SJSA1 (cell line): Measurements from ENCODE around the gene CIAO2B. TPM values are rescaled to one million over a fixed set of nuclear protein-coding genes. Genes with fewer than 3 reads are reported as not detected.
"Not testable (repeated sequence)": the region's sequence is repeated elsewhere in the genome, so short reads cannot be mapped to it uniquely, and the experiment has no call there.

Source experiments
- DNase-seq, 2 experiments: peaks; one replicate each; pipeline ENCODE4 v3.0.0-alpha.2; 2015 to 2020; ENCODE audit warnings: low spot score in 2 of 2, low read depth in 1 of 2
- H3K27ac ChIP-seq: fragments of 250-450 bp; sonication (Bioruptor Pico); 2 replicates; pipeline ENCODE4 v1.5.1; 2020; ENCODE audit warnings: mild to moderate bottlenecking, moderate library complexity
- H3K27me3 ChIP-seq: fragments of 250-450 bp; sonication (Bioruptor Pico); replicated peaks from 2 replicates; pipeline ENCODE4 v1.5.1; 2020; ENCODE audit warnings: mild to moderate bottlenecking, moderate library complexity
- H3K36me3 ChIP-seq: fragments of 250-450 bp; sonication (Bioruptor Pico); 2 replicates; pipeline ENCODE4 v1.5.1; 2020; ENCODE audit warnings: mild to moderate bottlenecking
- H3K4me1 ChIP-seq: fragments of 250-450 bp; sonication (Bioruptor Pico); replicated peaks from 2 replicates; pipeline ENCODE4 v1.6.1; 2021; ENCODE audit warnings: mild to moderate bottlenecking
- H3K4me3 ChIP-seq: fragments of 250-450 bp; sonication (Bioruptor Pico); 2 replicates; pipeline ENCODE4 v1.5.1; 2020; ENCODE audit warnings: mild to moderate bottlenecking
- H3K9me3 ChIP-seq: fragments of 250-450 bp; sonication (Bioruptor Pico); replicated peaks from 2 replicates; pipeline ENCODE4 v1.5.1; 2020; ENCODE audit warnings: mild to moderate bottlenecking
- total RNA-seq: library from RNA; depleted of rRNA; stranded (reverse); fragments of >200 nt; shearing (Covaris generic); gene quantifications from 2 replicates; pipeline ENCODE4 v1.2.3, GENCODE V29; 2014

Gene CIAO2B
- total RNA-seq, 1 experiment from 2014 or later: 149 TPM

DNA sequence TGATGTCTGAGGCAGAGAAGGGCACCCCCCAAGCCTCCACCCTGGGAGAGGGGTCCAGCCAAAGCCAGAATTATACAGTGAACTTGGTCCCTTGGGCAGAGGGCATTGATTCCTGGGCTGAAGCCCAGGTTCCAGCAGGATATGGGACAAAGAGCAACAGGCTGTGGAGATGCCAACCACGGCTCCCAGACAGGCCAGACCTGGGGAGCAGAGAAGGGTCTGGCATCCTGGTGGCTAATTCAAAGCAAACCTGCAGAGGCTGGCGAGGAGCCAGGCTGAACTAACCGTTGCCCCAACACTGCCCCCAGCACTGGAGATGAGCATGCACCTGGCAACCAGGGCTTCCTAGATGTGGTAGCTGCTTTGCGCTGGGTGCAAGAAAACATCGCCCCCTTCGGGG is 29.8 kb upstream of the CIAO2B start:
- H3K27me3 ChIP-seq: no peaks in the 10 kb centered on the region
- H3K36me3 ChIP-seq: no peaks in the 10 kb centered on the region
- no peaks in the 10 kb centered on the region for H3K9me3 ChIP-seq
- no peak for DNase-seq
- no peak overlapping the region for H3K27ac ChIP-seq
- H3K4me3 ChIP-seq: no peak overlapping the region
- no peaks in the 10 kb centered on the region for H3K4me1 ChIP-seq

DNA sequence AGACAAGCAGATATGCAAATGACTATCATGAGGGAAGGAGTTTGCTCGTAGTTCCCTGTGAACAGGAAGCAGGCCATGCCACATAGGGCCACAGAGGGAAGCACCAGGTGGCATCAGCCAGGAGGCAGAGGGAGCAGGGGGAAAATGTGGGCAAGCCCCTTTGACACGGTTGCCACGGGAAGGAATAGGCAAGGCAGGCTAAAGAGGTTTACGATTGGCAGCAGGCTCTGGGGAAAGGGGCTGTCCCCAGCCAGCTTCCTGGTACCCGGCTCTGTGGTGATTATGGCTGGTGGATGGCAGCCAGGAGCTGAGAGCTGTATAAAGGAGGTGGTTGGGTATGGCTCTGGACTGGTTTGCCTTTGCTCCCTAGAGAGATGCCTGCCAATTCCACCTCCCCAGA is 27.7 kb upstream of the CIAO2B start:
- H3K4me3 ChIP-seq: no peak overlapping the region
- H3K9me3 ChIP-seq: no peaks in the 10 kb centered on the region
- no peaks in the 10 kb centered on the region for H3K36me3 ChIP-seq
- no peak for DNase-seq
- H3K27me3 ChIP-seq: no peaks in the 10 kb centered on the region
- H3K4me1 ChIP-seq: no peaks in the 10 kb centered on the region
- no peak overlapping the region for H3K27ac ChIP-seq

DNA sequence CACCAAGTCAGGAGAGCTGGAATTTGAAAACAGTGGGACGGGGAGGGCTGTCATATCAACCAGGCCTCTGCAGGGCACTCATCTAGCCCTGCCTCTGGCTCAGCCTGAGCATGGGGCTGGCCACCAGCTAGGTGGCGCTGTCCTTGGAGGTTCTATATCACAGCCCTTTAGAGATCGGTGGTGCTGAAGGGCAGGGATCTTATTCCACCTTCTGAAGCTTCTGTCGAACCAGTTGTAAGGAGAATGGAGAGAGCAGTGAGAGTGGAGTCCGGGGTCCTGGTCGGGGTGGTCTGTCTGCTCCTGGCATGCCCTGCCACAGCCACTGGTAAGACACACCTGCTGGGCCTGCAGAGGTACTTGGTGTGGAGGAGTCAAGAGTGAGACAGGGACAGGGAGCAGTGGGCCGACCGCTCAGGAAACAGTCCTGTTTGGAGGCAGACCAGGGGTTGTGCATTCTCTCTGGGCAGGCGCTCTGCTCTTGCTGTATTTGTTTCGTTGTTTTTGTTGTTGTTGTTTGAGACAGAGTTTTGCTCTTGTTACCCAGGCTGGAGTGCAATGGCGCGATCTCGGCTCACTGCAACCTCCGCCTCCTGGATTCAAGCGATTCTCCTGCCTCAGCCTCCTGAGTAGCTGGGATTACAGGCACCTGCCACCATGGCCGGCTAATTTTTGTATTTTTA is 27.0 kb upstream of the CIAO2B start, which contains the start of gene CES3:
TSS of gene CES3 (plus strand) at position 202 of the 680 bp plus-strand sequence. CDS start at position 244, 42 bp downstream.
- peak; percentile 34 to 67 for DNase-seq
- Histone ChIP-seq H3K36me3 (no peaks in the 10 kb centered on the region), H3K4me3 (no peak within 1 kb of the TSS)

DNA sequence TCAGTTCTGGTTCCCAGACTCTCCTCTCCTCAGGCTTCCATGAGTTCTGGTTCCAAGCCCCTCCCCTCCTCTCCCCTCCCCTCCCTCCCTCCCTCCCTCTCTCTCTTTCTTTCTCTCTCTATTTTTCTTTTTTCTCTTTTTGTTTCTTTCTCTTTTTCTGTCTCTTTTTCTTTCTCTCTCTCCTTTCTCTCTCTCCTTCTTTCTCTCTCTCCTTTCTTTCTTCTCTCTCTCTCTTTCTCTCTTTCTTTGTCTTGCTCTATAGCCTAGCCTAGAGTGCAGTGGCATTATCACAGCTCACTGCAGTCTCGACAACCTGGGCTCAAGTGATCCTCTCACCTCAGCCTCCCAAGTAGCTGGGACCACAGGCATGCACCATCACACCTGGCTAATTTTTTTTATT is 26.1 kb upstream of the CIAO2B start:
- Histone ChIP-seq H3K27ac (no peak overlapping the region), H3K9me3 (no peaks in the 10 kb centered on the region), H3K36me3 (no peaks in the 10 kb centered on the region), H3K27me3 (no peaks in the 10 kb centered on the region), H3K4me1 (no peaks in the 10 kb centered on the region), H3K4me3 (no peak overlapping the region)
- DNase-seq: no peak

More for the DNA sequence above, 27.0 kb upstream of the CIAO2B start, which contains the start of gene CES3:
- Histone ChIP-seq H3K4me1 (no peaks in the 10 kb centered on the region), H3K27me3 (no peaks in the 10 kb centered on the region), H3K9me3 (no peaks in the 10 kb centered on the region), H3K27ac (no peak within 1 kb of the TSS)

DNA sequence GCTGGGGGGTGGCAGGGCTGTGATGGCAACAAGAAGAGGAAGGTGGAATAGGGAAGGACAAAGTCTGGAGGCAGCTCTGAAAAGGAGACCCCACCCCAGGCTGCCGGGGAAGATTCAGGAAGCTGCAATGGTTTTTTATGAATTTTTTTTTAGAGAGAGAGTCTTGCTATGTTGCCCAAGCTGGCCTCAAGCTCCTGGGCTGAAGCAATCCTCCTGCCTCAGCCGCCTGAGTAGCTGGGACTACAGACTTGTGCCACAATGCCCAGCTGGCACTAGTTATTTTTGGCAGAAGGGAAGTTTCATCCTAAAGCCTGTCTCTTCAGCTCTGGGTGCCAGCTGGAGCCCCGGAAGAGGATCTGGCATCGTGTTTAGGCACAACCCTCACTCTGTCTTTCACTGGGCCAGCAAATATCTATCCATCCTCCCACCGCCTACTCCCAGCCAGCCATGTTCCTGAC is 25.5 kb upstream of the CIAO2B start:
- Histone ChIP-seq H3K36me3 (no peaks in the 10 kb centered on the region), H3K27ac (no peak overlapping the region), H3K27me3 (no peaks in the 10 kb centered on the region), H3K4me1 (no peaks in the 10 kb centered on the region), H3K4me3 (no peak overlapping the region), H3K9me3 (no peaks in the 10 kb centered on the region)
- no peak for DNase-seq

DNA sequence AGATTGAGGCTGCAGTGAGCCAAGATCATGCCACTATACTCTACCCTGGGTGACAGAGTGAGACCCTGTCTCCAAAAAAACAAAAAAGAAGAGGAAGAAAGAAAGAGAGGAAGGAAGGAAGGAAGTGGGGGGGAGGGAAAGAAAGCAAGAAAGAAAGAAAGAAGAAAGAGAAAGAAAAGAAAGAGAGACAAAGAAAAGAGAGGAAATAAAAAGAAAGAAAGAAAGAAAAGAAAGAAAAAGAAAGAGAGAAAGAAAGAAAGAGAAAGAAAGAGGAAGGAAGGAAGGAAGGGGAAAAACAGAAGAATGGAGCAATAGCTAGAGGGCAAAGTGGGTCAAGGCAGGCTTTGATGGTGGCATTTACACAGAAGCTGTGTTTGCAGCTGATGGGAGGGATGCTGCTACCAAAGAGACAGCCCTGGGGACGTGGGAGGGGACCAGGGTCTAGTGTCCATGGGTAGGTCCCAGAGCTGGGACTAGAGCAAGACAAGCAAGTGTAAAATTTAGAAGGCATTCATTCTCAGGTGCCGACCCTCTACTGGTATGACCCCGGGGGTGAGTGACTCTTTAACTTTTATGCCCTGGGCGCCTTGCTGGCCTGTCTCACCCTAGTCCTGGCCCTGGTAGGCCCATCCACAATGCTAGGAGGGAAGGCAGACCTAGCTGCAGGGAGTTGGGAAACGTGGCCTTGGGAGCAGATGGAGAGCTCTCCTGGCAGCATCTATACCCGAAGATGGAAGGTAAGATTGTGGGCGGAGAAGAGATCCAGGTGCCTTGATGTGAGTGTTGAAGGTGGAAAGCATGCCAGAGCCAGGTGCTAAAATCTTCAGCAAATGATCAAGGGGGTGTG is 24.9 kb upstream of the CIAO2B start:
- Histone ChIP-seq H3K4me1 (no peaks in the 10 kb centered on the region), H3K36me3 (no peaks in the 10 kb centered on the region), H3K27me3 (no peaks in the 10 kb centered on the region), H3K4me3 (no peak overlapping the region), H3K9me3 (no peaks in the 10 kb centered on the region), H3K27ac (no peak overlapping the region)
- DNase-seq: no peak

DNA sequence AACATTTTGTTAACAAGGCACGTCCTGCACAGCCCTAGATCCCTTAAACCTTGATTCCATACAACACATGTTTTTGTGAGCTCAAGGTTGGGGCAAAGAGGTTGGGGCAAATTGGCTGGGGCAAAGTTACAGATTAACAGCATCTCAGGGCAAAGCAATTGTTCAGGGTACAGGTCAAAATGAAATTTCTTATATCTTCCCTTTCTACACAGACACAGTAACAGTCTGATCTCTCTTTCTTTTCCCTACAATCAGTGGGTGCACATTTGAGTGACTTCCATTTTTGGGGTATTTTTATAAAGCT is 21.9 kb upstream of the CIAO2B start:
- not testable (repeated sequence) for H3K9me3 ChIP-seq, H3K36me3 ChIP-seq, H3K27ac ChIP-seq, DNase-seq, H3K4me1 ChIP-seq, H3K4me3 ChIP-seq, H3K27me3 ChIP-seq

DNA sequence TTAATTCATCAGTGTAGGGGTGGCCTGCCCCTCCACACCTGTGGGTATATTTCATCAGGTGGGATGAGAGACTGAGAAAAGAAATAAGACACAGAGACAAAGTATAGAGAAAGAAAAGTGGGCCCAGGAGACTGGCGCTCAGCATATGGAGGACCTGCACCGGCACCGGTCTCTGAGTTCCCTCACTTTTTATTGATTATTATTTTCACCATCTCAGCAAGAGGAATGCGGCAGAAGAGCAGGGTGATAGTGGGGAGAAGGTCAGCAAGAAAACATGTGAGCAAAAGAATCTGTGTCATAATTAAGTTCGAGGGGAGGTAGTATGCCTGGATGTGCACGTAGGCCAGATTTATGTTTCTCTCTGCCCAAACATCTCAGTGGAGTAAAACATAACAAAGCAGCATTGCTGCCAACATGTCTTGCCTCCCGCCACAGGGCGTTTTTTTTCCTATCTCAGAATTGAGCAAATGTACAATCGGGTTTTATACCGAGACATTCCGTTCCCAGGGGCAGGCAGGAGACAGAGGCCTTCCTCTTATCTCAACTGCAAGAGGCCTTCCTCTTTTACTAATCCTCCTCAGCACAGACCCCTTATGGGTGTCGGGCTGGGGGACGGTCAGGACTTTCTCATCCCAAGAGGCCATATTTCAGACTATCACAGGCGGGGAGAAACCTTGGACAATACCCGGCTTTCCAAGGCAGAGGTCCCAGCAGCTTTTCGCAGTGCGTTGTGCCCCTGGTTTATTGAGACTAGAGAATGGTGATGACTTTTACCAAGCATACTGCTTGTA is 21.4 kb upstream of the CIAO2B start:
- not testable (repeated sequence) for H3K9me3 ChIP-seq, H3K36me3 ChIP-seq, H3K4me1 ChIP-seq, H3K4me3 ChIP-seq, DNase-seq, H3K27me3 ChIP-seq, H3K27ac ChIP-seq

DNA sequence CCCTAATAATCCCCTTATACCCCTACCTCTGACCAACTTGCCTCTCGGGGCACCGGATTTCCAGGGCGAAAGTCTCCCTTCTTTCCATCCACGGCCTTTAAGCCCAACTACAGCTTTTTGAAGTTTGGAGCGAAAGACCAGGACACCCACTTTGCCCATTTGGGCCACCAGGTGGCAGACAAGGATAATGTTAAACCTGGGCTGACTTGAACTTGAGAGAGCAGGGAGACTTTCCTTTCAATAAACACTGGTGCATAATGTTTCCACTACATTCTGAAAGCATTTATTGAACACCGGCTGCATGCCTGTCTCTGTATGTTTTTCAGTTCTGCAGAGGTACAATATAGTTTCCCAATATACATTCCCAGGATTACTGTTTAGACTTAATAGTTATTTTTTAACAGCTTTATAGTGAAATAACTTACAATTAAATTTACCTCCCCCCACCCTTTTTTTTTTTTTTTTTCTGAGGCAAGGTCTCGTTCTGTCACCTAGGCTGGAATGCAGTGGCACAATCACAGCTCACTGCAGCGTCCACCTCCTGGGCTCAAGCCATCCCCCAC is 20.0 kb upstream of the CIAO2B start:
- H3K9me3 ChIP-seq: peaks cover 4% of the 10 kb centered on the region; the same call in 1 of the 2 replicates
- no peaks in the 10 kb centered on the region for H3K36me3 ChIP-seq
- 0 out of 2 replicates have a peak, but pooled peaks cover under 1% of the 10 kb centered on the region for H3K27me3 ChIP-seq
- DNase-seq: peak; percentile 61 to 71
- no peak overlapping the region for H3K27ac ChIP-seq
- no peak overlapping the region for H3K4me3 ChIP-seq
- no peaks in the 10 kb centered on the region for H3K4me1 ChIP-seq

DNA sequence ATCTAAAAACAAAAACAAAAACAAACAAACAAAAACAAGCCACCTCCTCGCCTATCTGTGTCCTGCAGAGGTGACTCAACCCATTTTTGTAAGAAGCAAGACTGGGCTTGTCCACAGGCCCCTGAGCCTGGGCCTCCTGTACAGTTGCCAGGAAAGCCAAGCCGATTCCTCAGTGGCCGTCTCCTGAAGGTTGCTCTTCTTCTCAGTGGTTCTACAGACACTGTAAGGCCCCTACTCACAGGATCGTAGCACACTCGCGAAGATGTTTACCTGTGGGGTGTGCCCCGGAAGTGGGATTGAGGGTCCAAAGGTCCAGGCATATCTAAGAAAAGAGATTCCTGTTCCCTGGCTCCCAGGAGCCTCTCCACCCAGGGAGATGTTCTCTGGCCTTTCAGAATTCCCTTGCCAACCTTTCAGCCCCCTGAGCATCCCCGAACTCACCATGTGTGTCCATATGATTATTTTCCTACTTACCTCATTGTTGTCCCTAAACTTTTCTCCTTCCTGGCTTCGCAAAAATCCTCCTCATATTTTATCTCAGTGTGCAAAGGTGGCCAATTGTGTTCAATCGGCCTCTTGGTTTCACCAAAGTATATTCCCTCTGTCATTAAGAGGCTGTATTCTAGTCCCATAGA is 19.4 kb upstream of the CIAO2B start:
- H3K36me3 ChIP-seq: no peaks in the 10 kb centered on the region
- DNase-seq: no peak
- no peak overlapping the region for H3K4me3 ChIP-seq
- H3K9me3 ChIP-seq: peaks cover 4% of the 10 kb centered on the region; the same call in 1 of the 2 replicates
- H3K27ac ChIP-seq: no peak overlapping the region
- 0 out of 2 replicates have a peak, but pooled peaks cover 3% of the 10 kb centered on the region for H3K27me3 ChIP-seq
- H3K4me1 ChIP-seq: peaks cover under 1% of the 10 kb centered on the region; the same call in 1 of the 2 replicates

DNA sequence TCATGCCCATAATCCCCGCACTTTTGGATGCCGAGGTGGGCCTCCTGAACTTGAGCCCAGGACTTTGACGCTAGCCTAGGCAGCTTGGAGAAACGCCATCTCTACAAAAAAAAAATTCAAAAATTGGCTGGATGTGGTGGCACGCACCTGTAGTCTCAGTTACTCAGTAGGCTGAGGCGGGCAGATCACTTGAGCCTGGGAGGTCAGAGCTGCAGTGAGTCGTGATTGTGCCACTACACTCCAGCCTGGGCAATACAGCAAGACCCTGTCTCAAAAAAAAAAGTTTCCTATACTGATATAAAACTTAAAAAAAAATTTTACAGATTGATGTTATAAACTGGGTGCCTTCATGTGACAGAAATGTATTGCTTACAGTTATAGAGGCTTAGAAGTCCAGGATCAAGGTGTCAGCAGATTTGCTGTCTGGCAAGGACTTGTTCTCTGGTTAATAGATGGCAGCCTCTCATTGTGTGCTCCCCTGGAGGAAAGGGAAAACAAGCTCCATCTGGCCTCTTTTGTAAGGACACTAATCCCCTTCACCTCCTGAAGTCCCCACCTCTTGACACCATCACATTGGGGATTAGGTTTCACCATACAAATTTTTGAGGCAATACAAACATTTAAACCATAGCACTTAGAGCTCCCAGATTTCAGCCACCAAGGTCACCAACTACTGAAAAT is 18.4 kb upstream of the CIAO2B start:
- Histone ChIP-seq H3K27ac (no peak overlapping the region), H3K36me3 (no peaks in the 10 kb centered on the region)

DNA sequence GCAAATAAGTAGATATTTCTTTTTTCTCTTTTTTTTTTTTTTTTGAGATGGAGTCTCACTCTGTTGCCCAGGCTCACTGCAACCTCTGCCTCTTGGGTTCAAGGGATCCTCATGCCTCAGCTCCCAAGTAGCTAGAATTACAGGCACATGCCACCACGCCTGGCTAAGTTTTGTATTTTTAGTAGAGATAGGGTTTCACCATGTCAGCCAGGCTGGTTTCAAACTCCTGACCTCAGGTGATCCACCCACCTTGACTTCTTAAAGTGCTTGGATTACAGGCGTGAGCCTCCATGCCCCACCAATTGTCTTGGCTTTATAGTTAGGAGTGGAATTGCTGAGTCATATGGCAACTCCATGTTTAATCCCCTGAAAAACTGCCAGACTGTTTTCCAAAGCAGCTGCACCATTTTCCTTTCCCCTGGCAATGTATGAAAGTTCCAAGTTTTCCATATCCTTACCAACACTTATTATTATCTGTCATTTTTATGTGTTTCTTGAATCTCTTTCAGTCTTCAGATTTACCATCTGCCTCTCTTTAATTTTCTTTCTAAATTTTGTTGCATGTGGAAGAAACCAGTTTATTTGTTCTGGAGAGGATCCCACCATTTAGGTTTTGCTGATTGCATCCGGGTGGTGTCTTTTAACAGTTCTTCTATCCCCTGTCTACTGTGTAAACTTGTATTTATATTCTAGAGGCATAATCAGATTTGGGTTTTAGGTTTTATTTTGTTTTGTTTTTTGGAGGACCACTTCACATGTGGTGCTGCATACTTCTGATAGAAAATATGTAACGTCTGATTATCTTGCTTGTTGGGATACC is 17.0 kb upstream of the CIAO2B start:
- peaks cover 3% of the 10 kb centered on the region; the same call in 1 of the 2 replicates for H3K27me3 ChIP-seq
- DNase-seq: no peak
- H3K9me3 ChIP-seq: peaks cover 4% of the 10 kb centered on the region; the same call in 1 of the 2 replicates
- no peak overlapping the region for H3K27ac ChIP-seq
- no peak overlapping the region for H3K4me3 ChIP-seq
- H3K4me1 ChIP-seq: peaks cover 11% of the 10 kb centered on the region
- no peaks in the 10 kb centered on the region for H3K36me3 ChIP-seq

More for the DNA sequence above, 18.4 kb upstream of the CIAO2B start:
- peaks cover 7% of the 10 kb centered on the region for H3K4me1 ChIP-seq
- peaks cover 3% of the 10 kb centered on the region; the same call in 1 of the 2 replicates for H3K27me3 ChIP-seq
- DNase-seq: no peak
- no peak overlapping the region for H3K4me3 ChIP-seq
- H3K9me3 ChIP-seq: peaks cover 4% of the 10 kb centered on the region; the same call in 1 of the 2 replicates
